Measurements from ENCODE around the gene CD53.

GRCh38 chr1:110876748-110877341 is 3.9 kb downstream of the CD53 start:
- TF ChIP-seq CTCF (IDR thresholded peaks at IDR 0.05; ENCODE audit: low read depth, low read length) = no peak
- no peak for TF ChIP-seq MAX (IDR thresholded peaks at IDR 0.05; ENCODE audit: low read depth, low read length)
- TF ChIP-seq POLR2A (IDR thresholded peaks at IDR 0.05; ENCODE audit: extremely low read depth, insufficient read length) = no peak
